Lower lobe of right lung (tissue), 2 donors: ENCODE measurements around the gene FBXW7. TPM values are rescaled to one million over a fixed set of nuclear protein-coding genes. Genes with fewer than 3 reads are reported as not detected.
A peak's percentile ranks its signal among the peaks of the same experiment; 100 is the strongest.

ENCODE experiments used
- ATAC-seq, 2 donors: fragments of 200-7000 bp; cut with Tn5 transposase; one replicate each; pipeline ENCODE4 v1.9.1; 2020 to 2022; ENCODE audit warnings: mild to moderate bottlenecking in 2 of 2, moderate library complexity in 2 of 2
- DNase-seq: peaks from one replicate; pipeline ENCODE4 v3.0.0-alpha.2; 2020
- H3K27ac ChIP-seq: fragments of 200-600 bp; one replicate; pipeline ENCODE4 v1.8.0; 2022
- H3K27me3 ChIP-seq: fragments of 200-600 bp; one replicate; pipeline ENCODE4 v1.8.0; 2022; ENCODE audit warnings: low read depth
- H3K36me3 ChIP-seq: fragments of 200-600 bp; one replicate; pipeline ENCODE4 v1.8.0; 2022; ENCODE audit warnings: mild to moderate bottlenecking
- H3K4me1 ChIP-seq: fragments of 200-600 bp; one replicate; pipeline ENCODE4 v1.8.0; 2022
- H3K4me3 ChIP-seq: fragments of 200-600 bp; one replicate; pipeline ENCODE4 v1.8.0; 2022; ENCODE audit warnings: mild to moderate bottlenecking
- H3K9me3 ChIP-seq: fragments of 200-600 bp; one replicate; pipeline ENCODE4 v1.8.0; 2022
- CTCF ChIP-seq: fragments of 200-600 bp; IDR thresholded peaks from one replicate; pipeline ENCODE4 v1.8.0; 2022; ENCODE audit warnings: antibody characterized with exemption, mild to moderate bottlenecking
- intact Hi-C: fragments of 100-400 bp; cut with DNase I; formaldehyde crosslinking; loops from one replicate; pipeline ENCODE4 v1.11.0; 2022
- long read RNA-seq: library from polyadenylated mRNA; unstranded; transcript quantifications from one replicate; pipeline ENCODE4 v2.0.0, GENCODE V29; 2021
- total RNA-seq: library from RNA; stranded (reverse); fragmentation: NEBNext Ultra II Directional; extraction: Animal tissue kit (Norgen Biotek cat#: 25700); gene quantifications from one replicate; pipeline ENCODE4 v1.2.1, GENCODE V29; 2021
- donor health status: DM: no; HTN: yes; CAD: no; lungs with severe emphysema.

The FBXW7 gene
- total RNA-seq: 39.6 TPM
- long read RNA-seq, full-length matches to known transcripts: 9 of 27 reads
- long read RNA-seq, partial matches to known transcripts: 4 of 27 reads
- long read RNA-seq, other reads (novel, unspliced or antisense): 14 of 27 reads

GRCh38 chr4:152535903-152536544 lies at the start of gene FBXW7:
Gene FBXW7, minus strand, starts transcription at chr4:152536092. Its CDS starts 124,289 bp downstream, at chr4:152411803.
- DNase-seq (peak; percentile 99), ATAC-seq (peak; percentile 96 to 99)
- Histone ChIP-seq H3K4me3 (peak within 1 kb of the TSS; percentile 98), H3K27me3 (no peaks in the 10 kb centered on the region), H3K36me3 (peaks cover 5% of the 10 kb centered on the region), H3K27ac (peak within 1 kb of the TSS; percentile 97), H3K9me3 (no peaks in the 10 kb centered on the region), H3K4me1 (peaks cover 47% of the 10 kb centered on the region)
- intact Hi-C loops: no loop called here
- TF ChIP-seq CTCF: no peak

- intact Hi-C loops: no loop called here
- Histone ChIP-seq H3K27me3 (no peaks in the 10 kb centered on the region), H3K27ac (peak overlapping the region; percentile 61), H3K4me3 (no peak overlapping the region), H3K36me3 (no peaks in the 10 kb centered on the region), H3K4me1 (peaks cover under 1% of the 10 kb centered on the region), H3K9me3 (no peaks in the 10 kb centered on the region)
- ATAC-seq (peak; percentile 60 to 65), DNase-seq (no peak)
- TF ChIP-seq CTCF: no peak
Measured at GRCh38 chr4:152585023-152585441, 49.1 kb upstream of the FBXW7 start.

- Histone ChIP-seq H3K27me3 (no peaks in the 10 kb centered on the region), H3K36me3 (no peaks in the 10 kb centered on the region), H3K4me3 (no peak overlapping the region), H3K9me3 (no peaks in the 10 kb centered on the region), H3K27ac (no peak overlapping the region), H3K4me1 (no peaks in the 10 kb centered on the region)
- TF ChIP-seq CTCF: no peak
- no peak for ATAC-seq
- DNase-seq: no peak
- intact Hi-C loops: no loop called here
Measured at GRCh38 chr4:152581536-152582160, 45.8 kb upstream of the FBXW7 start.

GRCh38 chr4:152579916-152580315 lies 44.0 kb upstream of the FBXW7 start:
- TF ChIP-seq CTCF: no peak
- no peak for DNase-seq
- Histone ChIP-seq H3K4me3 (no peak overlapping the region), H3K27me3 (no peaks in the 10 kb centered on the region), H3K4me1 (no peaks in the 10 kb centered on the region), H3K36me3 (no peaks in the 10 kb centered on the region), H3K27ac (no peak overlapping the region), H3K9me3 (no peaks in the 10 kb centered on the region)
- intact Hi-C loops: no loop called here
- no peak for ATAC-seq

GRCh38 chr4:152579107-152579764 lies 43.3 kb upstream of the FBXW7 start:
- intact Hi-C loops: no loop called here
- no peaks in the 10 kb centered on the region for H3K9me3 ChIP-seq
- no peaks in the 10 kb centered on the region for H3K4me1 ChIP-seq
- no peak overlapping the region for H3K27ac ChIP-seq
- ATAC-seq: no peak
- no peaks in the 10 kb centered on the region for H3K27me3 ChIP-seq
- TF ChIP-seq CTCF: no peak
- no peak for DNase-seq
- no peak overlapping the region for H3K4me3 ChIP-seq
- no peaks in the 10 kb centered on the region for H3K36me3 ChIP-seq
